HL-60/S4 treated with phorbol 12-myristate 13-acetate at 8.2 ng/mL for 4 days and 3 days (cell line): Measurements from ENCODE around the gene YPEL3.

Experiments
- in situ Hi-C: fragments of 300-500 bp; cut with MboI; formaldehyde crosslinking; loops from 2 replicates; pipeline ENCODE4 v1.15.0; 2022; ENCODE audit warnings: low sequenced_read_pairs

The YPEL3 gene

GRCh38 chr16:30096105-30096861 is at the start of gene YPEL3:
Gene YPEL3, minus strand, starts transcription at chr16:30096213. Its CDS starts 731 bp downstream, at chr16:30095482.
- in situ Hi-C loops = no loop called here

- in situ Hi-C loops = loop anchor here (25.0 kb wide), 1 partner anchor 467 kb away; the partner anchor contains the start of gene ZNF689
These were observed 49.6 kb upstream of the YPEL3 start for GRCh38 chr16:30145657-30146056.

GRCh38 chr16:30144917-30145316 is 48.9 kb upstream of the YPEL3 start:
- in situ Hi-C loops = loop anchor here (25.0 kb wide), 1 partner anchor 467 kb away; the partner anchor contains the start of gene ZNF689

- in situ Hi-C loops = loop anchor here (25.0 kb wide), 1 partner anchor 468 kb away; the partner anchor contains the start of gene ZNF689
These were observed 48.0 kb upstream of the YPEL3 start for GRCh38 chr16:30144017-30144416.

- in situ Hi-C loops = loop anchor here (25.0 kb wide), 1 partner anchor 469 kb away; the partner anchor contains the start of gene ZNF689
These were observed 47.3 kb upstream of the YPEL3 start for GRCh38 chr16:30143347-30143702.

- in situ Hi-C loops = loop anchor here (25.0 kb wide), 1 partner anchor 469 kb away; the partner anchor contains the start of gene ZNF689
These were observed 46.8 kb upstream of the YPEL3 start for GRCh38 chr16:30142672-30143346.

GRCh38 chr16:30141750-30142149 is 45.7 kb upstream of the YPEL3 start:
- in situ Hi-C loops = loop anchor here (25.0 kb wide), 1 partner anchor 471 kb away; the partner anchor contains the start of gene ZNF689

GRCh38 chr16:30139583-30140481 is 43.8 kb upstream of the YPEL3 start:
- in situ Hi-C loops = loop anchor here (25.0 kb wide), 1 partner anchor 472 kb away; the partner anchor contains the start of gene ZNF689

GRCh38 chr16:30137897-30138296 is 41.9 kb upstream of the YPEL3 start:
- in situ Hi-C loops = loop anchor here (25.0 kb wide), 1 partner anchor 474 kb away; the partner anchor contains the start of gene ZNF689

GRCh38 chr16:30136971-30137605 is 41.1 kb upstream of the YPEL3 start:
- in situ Hi-C loops = loop anchor here (25.0 kb wide), 1 partner anchor 475 kb away; the partner anchor contains the start of gene ZNF689

- in situ Hi-C loops = loop anchor here (25.0 kb wide), 1 partner anchor 480 kb away; the partner anchor contains the start of gene ZNF689
These were observed 36.6 kb upstream of the YPEL3 start for GRCh38 chr16:30132591-30132990.

GRCh38 chr16:30131869-30132475 is 36.0 kb upstream of the YPEL3 start:
- in situ Hi-C loops = loop anchor here (25.0 kb wide), 1 partner anchor 480 kb away; the partner anchor contains the start of gene ZNF689

- in situ Hi-C loops = loop anchor here (25.0 kb wide), 1 partner anchor 484 kb away; the partner anchor contains the start of gene ZNF689
These were observed 32.0 kb upstream of the YPEL3 start for GRCh38 chr16:30127993-30128392.

- in situ Hi-C loops = loop anchor here (25.0 kb wide), 1 partner anchor 487 kb away; the partner anchor contains the start of gene ZNF689
These were observed 29.7 kb upstream of the YPEL3 start for GRCh38 chr16:30125690-30126089.

GRCh38 chr16:30124985-30125379 is 29.0 kb upstream of the YPEL3 start:
- in situ Hi-C loops = loop anchor here (25.0 kb wide), 1 partner anchor 487 kb away; the partner anchor contains the start of gene ZNF689

GRCh38 chr16:30122604-30123160 is 26.7 kb upstream of the YPEL3 start:
- in situ Hi-C loops = no loop called here

GRCh38 chr16:30121741-30122571 is 25.9 kb upstream of the YPEL3 start:
- in situ Hi-C loops = no loop called here
